Fibroblast of lung (primary cell): Measurements from ENCODE around the gene TBCK. TPM values are rescaled to one million over a fixed set of nuclear protein-coding genes. Genes with fewer than 3 reads are reported as not detected.

ENCODE experiments used
- DNase-seq, 2 donors: peaks; one replicate each; pipeline versions ENCODE4 v3.0.0 to v3.0.0-alpha.2; 2010; ENCODE audit warnings: low read depth in 2 of 2
- H2AFZ ChIP-seq: 2 replicates; pipeline ENCODE4 v1.5.1; 2012; ENCODE audit warnings: low read length, control low read depth, inconsistent platforms
- H3K27ac ChIP-seq: 2 replicates; pipeline ENCODE4 v1.5.1; 2011; ENCODE audit warnings: low read length, control low read depth; ENCODE audit not compliant: insufficient read depth
- H3K27me3 ChIP-seq: 2 replicates; pipeline ENCODE4 v1.5.1; 2011; ENCODE audit warnings: mild to moderate bottlenecking, low read length; ENCODE audit not compliant: control insufficient read depth, insufficient read depth
- H3K36me3 ChIP-seq: 2 replicates; pipeline ENCODE4 v1.5.1; 2011; ENCODE audit warnings: low read length; ENCODE audit not compliant: control insufficient read depth, insufficient read depth
- H3K4me1 ChIP-seq: 2 replicates; pipeline ENCODE4 v1.5.1; 2011; ENCODE audit warnings: low read length; ENCODE audit not compliant: control insufficient read depth, insufficient read depth; ENCODE audit errors: extremely low read depth
- H3K4me2 ChIP-seq: 2 replicates; pipeline ENCODE4 v1.5.1; 2011; ENCODE audit warnings: low read length, control low read depth; ENCODE audit not compliant: insufficient read depth; ENCODE audit errors: extremely low read depth
- H3K4me3 ChIP-seq, 4 experiments: fragments of 200-600 bp in 1 of 4; sonication (generic) in 1 of 4; replicated peaks in 1 of 4; 2 replicates each; pipeline ENCODE4 v1.5.1; 2011 to 2016; ENCODE audit warnings: low read length in 4 of 4, low read depth in 3 of 4, mild to moderate bottlenecking in 3 of 4, control low read depth in 2 of 4, inconsistent platforms in 1 of 4, mixed read lengths in 1 of 4; ENCODE audit not compliant: insufficient read depth in 1 of 4; ENCODE audit errors: control extremely low read depth in 1 of 4
- H3K79me2 ChIP-seq: 2 replicates; pipeline ENCODE4 v1.5.1; 2012; ENCODE audit warnings: mild to moderate bottlenecking, low read length, inconsistent platforms; ENCODE audit not compliant: control insufficient read depth, insufficient read depth
- H3K9ac ChIP-seq: 2 replicates; pipeline ENCODE4 v1.5.1; 2011; ENCODE audit warnings: mild to moderate bottlenecking, low read length, control low read depth; ENCODE audit not compliant: insufficient read depth
- H3K9me3 ChIP-seq: 2 replicates; pipeline ENCODE4 v1.5.1; 2012; ENCODE audit warnings: low read depth, low read length; ENCODE audit not compliant: control insufficient read depth, insufficient read depth
- H4K20me1 ChIP-seq: 2 replicates; pipeline ENCODE4 v1.5.1; 2011; ENCODE audit warnings: low read length; ENCODE audit not compliant: control insufficient read depth, insufficient read depth; ENCODE audit errors: extremely low read depth
- EZH2 ChIP-seq: IDR thresholded peaks from 2 replicates; pipeline ENCODE4 v1.5.1; 2012; ENCODE audit warnings: low read length, control low read depth, mild to moderate bottlenecking; ENCODE audit errors: missing control alignments
- polyA plus RNA-seq, 2 donors: library from polyadenylated mRNA; depleted of rRNA in 1 of 2; stranded (reverse) in 1 of 2; unstranded in 1 of 2; fragments of >200 nt; gene quantifications; 2 replicates each; pipeline ENCODE4 v1.2.1, GENCODE V29; 2011 to 2012; ENCODE audit warnings: missing spikeins in 1 of 2
- total RNA-seq: library from RNA; depleted of rRNA; stranded (reverse); fragments of >200 nt; gene quantifications from 2 replicates; pipeline ENCODE4 v1.2.1, GENCODE V29; 2014
- TF ChIP-seq, protein P1 (sequence below), 2 donors: IDR thresholded peaks in 1 of 2; conservative IDR thresholded peaks in 1 of 2; 1 replicate in 1 of 2; 2 replicates in 1 of 2; pipeline ENCODE4 v1.5.1; 2011 to 2012; ENCODE audit warnings: low read length in 2 of 2, control low read depth in 1 of 2, inconsistent platforms in 1 of 2, low read depth in 1 of 2, mild to moderate bottlenecking in 1 of 2

The TBCK gene
- total and polyA plus RNA-seq, 2 donors (not counting 1 experiment from before 2014, with no cell fraction given) = 29.0 to 69.9 TPM

- no peaks in the 10 kb centered on the region for H3K4me1 ChIP-seq
- no peak overlapping the region for H3K27ac ChIP-seq
- TF ChIP-seq, protein P1, sequence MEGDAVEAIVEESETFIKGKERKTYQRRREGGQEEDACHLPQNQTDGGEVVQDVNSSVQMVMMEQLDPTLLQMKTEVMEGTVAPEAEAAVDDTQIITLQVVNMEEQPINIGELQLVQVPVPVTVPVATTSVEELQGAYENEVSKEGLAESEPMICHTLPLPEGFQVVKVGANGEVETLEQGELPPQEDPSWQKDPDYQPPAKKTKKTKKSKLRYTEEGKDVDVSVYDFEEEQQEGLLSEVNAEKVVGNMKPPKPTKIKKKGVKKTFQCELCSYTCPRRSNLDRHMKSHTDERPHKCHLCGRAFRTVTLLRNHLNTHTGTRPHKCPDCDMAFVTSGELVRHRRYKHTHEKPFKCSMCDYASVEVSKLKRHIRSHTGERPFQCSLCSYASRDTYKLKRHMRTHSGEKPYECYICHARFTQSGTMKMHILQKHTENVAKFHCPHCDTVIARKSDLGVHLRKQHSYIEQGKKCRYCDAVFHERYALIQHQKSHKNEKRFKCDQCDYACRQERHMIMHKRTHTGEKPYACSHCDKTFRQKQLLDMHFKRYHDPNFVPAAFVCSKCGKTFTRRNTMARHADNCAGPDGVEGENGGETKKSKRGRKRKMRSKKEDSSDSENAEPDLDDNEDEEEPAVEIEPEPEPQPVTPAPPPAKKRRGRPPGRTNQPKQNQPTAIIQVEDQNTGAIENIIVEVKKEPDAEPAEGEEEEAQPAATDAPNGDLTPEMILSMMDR (conservative IDR thresholded peaks at IDR 0.05 in 1 of 2, IDR thresholded peaks at IDR 0.05 in 1 of 2; ENCODE audit: low read depth in 1 of 2, low read length in 2 of 2) = no peak
- TF ChIP-seq EZH2 = no peak
- H3K9me3 ChIP-seq = no peaks in the 10 kb centered on the region
- peak overlapping the region; percentile 25 for H3K4me2 ChIP-seq
- no peaks in the 10 kb centered on the region for H4K20me1 ChIP-seq
- no peak overlapping the region for H3K4me3 ChIP-seq
- no peaks in the 10 kb centered on the region for H3K27me3 ChIP-seq
- H2AFZ ChIP-seq = no peak overlapping the region
- no peak overlapping the region for H3K9ac ChIP-seq
- no peaks in the 10 kb centered on the region for H3K79me2 ChIP-seq
- H3K36me3 ChIP-seq = no peaks in the 10 kb centered on the region
- DNase-seq = peak in 1 of 2 donors; percentile 38
Observed at GRCh38 chr4:106160560-106160959, 155.4 kb downstream of the TBCK start.

DNA sequence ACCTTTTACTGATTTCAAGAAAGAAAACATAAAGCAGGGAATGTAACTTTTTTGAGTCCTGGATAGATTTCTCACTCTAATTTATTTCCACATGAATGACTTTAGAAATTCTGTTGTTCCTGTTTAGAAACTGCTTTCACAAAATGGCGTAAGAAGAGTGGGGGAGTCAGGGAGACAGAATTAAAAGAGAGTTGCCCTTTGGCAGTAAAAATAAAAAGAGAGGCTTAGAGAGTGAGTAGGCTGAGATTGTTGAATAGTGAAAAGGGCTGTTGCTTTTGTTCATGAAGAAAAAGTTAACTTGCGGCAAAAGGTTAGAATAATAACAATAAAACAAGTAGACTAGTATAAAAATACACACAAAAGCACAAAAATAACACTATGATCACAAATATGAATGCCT is 166.1 kb downstream of the TBCK start:
- no peak for TF ChIP-seq EZH2
- TF ChIP-seq, protein P1 (conservative IDR thresholded peaks at IDR 0.05 in 1 of 2, IDR thresholded peaks at IDR 0.05 in 1 of 2; ENCODE audit: low read depth in 1 of 2, low read length in 2 of 2) = no peak
- H3K36me3 ChIP-seq = no peaks in the 10 kb centered on the region
- DNase-seq = no peak
- H4K20me1 ChIP-seq = no peaks in the 10 kb centered on the region
- H3K79me2 ChIP-seq = no peaks in the 10 kb centered on the region
- H3K9me3 ChIP-seq = no peaks in the 10 kb centered on the region
- H3K4me3 ChIP-seq = no peak overlapping the region
- H3K4me1 ChIP-seq = no peaks in the 10 kb centered on the region
- H3K27me3 ChIP-seq = no peaks in the 10 kb centered on the region
- no peak overlapping the region for H3K27ac ChIP-seq
- no peak overlapping the region for H2AFZ ChIP-seq
- no peak overlapping the region for H3K9ac ChIP-seq
- no peak overlapping the region for H3K4me2 ChIP-seq

DNA sequence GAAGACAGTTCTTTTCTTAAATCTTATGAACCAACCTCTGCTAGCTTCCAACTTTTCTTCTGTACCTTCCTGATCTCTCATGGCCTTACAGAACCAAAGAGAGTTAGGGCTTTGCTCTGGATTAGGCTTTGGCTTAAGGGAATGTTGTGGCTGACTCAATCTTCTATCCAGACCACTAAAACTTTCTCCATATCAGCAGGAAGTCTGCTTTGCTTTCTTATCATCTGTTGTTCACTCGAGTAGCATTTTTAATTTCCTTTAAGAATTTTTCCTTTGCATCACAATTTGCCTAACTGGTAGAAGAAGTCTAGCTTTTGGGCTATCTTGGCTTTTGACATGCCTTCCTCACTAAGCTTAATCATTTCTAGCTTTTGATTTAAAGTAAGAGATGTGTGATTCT is 167.0 kb downstream of the TBCK start:
- no peaks in the 10 kb centered on the region for H4K20me1 ChIP-seq
- H3K36me3 ChIP-seq = no peaks in the 10 kb centered on the region
- peak in 1 of 2 donors; percentile 40 for DNase-seq
- H3K4me1 ChIP-seq = no peaks in the 10 kb centered on the region
- H3K27ac ChIP-seq = no peak overlapping the region
- H3K79me2 ChIP-seq = no peaks in the 10 kb centered on the region
- H2AFZ ChIP-seq = no peak overlapping the region
- TF ChIP-seq, protein P1 (conservative IDR thresholded peaks at IDR 0.05 in 1 of 2, IDR thresholded peaks at IDR 0.05 in 1 of 2; ENCODE audit: low read depth in 1 of 2, low read length in 2 of 2) = no peak
- no peak for TF ChIP-seq EZH2
- H3K9me3 ChIP-seq = no peaks in the 10 kb centered on the region
- H3K27me3 ChIP-seq = no peaks in the 10 kb centered on the region
- no peak overlapping the region for H3K9ac ChIP-seq
- no peak overlapping the region for H3K4me3 ChIP-seq
- H3K4me2 ChIP-seq = no peak overlapping the region
